ENCODE measurements around the gene GMPR2.

DNA sequence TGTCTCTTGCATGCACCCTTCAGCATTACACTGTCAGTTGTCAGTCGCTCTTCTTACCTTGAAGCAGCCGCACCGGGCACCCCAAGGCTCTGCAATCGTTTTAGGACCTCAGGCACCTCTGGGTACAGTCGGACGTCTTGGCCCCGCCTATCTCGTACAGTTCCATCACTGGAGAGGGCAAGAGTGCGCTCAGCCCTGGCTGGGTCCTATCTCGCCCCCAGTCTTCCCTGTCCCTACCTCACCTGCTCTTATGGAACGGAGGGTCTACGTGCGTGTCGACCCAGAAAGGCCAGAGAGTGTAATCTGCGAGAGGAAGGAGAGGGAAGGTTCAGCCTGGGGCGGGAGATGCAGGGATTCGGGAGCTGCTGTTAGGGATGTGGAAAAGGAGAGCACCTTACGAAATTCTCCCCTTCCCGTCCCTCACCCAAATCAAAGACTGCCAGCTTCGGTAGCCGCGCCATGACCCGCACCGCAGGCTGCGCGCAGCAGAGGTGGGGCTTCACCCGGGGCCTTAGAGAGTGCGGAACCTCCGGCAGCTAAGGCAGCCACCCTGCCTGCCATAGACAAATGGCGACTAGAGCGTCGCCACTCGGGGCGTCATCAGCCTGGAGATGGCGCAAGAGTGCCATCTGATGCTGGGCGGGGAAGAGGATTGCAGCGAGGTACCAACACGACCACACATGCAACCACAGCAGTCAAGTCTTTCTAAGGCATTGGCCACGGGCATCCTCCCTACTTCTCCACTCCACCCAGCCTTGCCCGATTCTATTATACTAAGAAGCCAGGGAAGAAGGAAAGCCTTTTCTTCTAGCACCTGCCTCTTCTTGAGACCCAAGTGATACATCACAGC lies 17.0 kb upstream of the GMPR2 start, which contains the start of gene MDP1:
- TF ChIP-seq EZH2phosphoT487 (IDR thresholded peaks at IDR 0.05; ENCODE audit: insufficient read depth, low read depth) (no peak), EZH2 (IDR thresholded peaks at IDR 0.05; ENCODE audit: insufficient read depth, poor library complexity, severe bottlenecking) (no peak)
